Measurements from ENCODE around the gene FBLN1.

Gene FBLN1

GRCh38 chr22:45507798-45508197 lies 5.1 kb downstream of the FBLN1 start:
- in situ Hi-C loops (cut with MboI; ENCODE audit: low sequenced_read_pairs, unreplicated experiment), result no loop called here
- no peak for TF ChIP-seq CTCF (IDR thresholded peaks at IDR 0.05; ENCODE audit: borderline replicate concordance, control extremely low read depth, extremely low read depth, insufficient read depth, missing control alignments)
- DNase-seq (ENCODE audit: low spot score), result no peak

DNA sequence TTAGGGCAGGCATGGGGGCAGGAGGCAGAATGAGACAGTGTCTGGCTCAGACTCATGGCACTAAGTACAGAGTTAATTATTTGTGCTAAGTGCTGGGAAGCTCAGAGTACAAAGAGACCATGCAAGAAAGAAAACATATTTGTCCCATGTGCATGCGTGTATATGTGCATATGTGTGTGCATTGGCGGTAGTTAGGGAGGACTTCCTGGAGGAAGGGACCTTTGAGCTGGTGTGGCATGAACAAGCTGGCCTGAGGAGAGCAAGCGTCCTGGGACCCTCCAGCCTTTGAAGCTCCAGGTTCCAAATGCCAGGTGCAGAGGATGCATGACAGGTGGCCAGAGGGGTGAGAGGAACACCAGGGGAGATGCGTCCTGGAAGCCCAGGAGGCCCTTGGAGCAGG lies 6.1 kb downstream of the FBLN1 start:
- DNase-seq (ENCODE audit: low spot score), result no peak
- in situ Hi-C loops (cut with MboI; ENCODE audit: low sequenced_read_pairs, unreplicated experiment), result no loop called here
- no peak for TF ChIP-seq CTCF (IDR thresholded peaks at IDR 0.05; ENCODE audit: borderline replicate concordance, control extremely low read depth, extremely low read depth, insufficient read depth, missing control alignments)

DNA sequence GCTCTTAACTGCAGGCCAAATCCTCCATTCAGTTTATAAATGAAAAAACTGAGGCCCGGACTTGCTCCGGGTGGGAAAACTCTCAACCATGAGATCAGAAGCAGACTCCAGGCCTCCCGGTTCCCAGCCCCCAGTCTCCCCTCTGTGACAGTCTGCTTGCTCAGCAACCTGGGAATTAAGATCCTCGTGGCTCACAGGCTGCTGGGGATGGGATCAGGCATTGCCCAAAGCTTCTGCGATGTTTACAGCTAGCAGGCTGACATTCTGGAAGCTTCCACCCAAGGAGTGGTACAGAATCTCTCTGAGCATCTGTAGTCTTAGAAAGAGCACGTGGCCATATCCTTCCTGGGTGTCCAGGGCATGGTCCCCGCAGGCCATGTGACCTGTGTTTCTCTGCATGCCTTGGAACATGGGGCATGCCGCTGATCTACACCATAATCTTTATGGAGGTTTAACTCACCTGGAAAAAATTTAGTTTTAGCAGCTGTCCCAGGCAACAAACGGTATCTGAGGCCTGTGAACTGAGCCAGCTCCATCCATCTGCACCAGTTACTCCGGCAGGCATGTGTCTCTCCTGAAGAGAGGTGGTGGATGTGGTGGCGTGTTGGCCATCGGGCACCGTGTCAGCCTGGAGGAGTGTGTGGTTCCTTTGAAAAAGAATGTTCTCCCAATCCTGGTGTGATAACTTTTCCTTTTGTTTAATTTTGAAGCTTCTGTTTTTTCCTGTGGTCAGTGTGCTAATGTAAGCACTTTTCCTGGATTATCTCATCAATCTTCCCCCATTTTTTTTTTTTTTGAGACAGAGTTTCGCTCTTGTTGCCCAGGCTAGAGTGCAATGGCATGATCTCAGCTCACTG lies 7.9 kb downstream of the FBLN1 start:
- no peak for TF ChIP-seq CTCF (IDR thresholded peaks at IDR 0.05; ENCODE audit: borderline replicate concordance, control extremely low read depth, extremely low read depth, insufficient read depth, missing control alignments)
- in situ Hi-C loops (cut with MboI; ENCODE audit: low sequenced_read_pairs, unreplicated experiment), result no loop called here
- no peak for DNase-seq (ENCODE audit: low spot score)

GRCh38 chr22:45511847-45512261 lies 9.2 kb downstream of the FBLN1 start:
- DNase-seq (ENCODE audit: low spot score), result no peak
- in situ Hi-C loops (cut with MboI; ENCODE audit: low sequenced_read_pairs, unreplicated experiment), result no loop called here
- no peak for TF ChIP-seq CTCF (IDR thresholded peaks at IDR 0.05; ENCODE audit: borderline replicate concordance, control extremely low read depth, extremely low read depth, insufficient read depth, missing control alignments)

- in situ Hi-C loops (cut with MboI; ENCODE audit: low sequenced_read_pairs, unreplicated experiment), result no loop called here
Observed at GRCh38 chr22:45512363-45512762, 9.7 kb downstream of the FBLN1 start.

DNA sequence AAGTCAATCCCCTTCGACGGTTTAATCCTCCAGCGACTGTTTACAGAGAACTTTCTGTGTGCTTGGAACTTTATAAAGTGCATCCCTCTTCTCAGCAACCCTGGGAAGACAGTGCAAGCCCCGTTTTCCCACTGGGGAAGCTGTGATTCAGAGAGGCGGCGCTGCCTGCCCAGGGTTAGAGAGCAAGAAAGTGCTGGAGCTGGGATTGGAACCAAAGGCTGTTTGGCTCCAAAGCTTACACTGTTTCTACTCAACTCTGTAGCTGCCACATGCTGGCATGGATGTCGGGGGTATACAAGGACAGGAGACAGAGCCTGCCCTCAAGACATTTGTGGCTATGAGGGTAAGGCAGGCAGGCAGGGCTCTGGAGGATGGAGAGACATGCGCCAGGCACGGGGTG lies 13.0 kb downstream of the FBLN1 start:
- no peak for DNase-seq (ENCODE audit: low spot score)
- in situ Hi-C loops (cut with MboI; ENCODE audit: low sequenced_read_pairs, unreplicated experiment), result no loop called here
- no peak for TF ChIP-seq CTCF (IDR thresholded peaks at IDR 0.05; ENCODE audit: borderline replicate concordance, control extremely low read depth, extremely low read depth, insufficient read depth, missing control alignments)

More at GRCh38 chr22:45512363-45512762, 9.7 kb downstream of the FBLN1 start:
- DNase-seq (ENCODE audit: low spot score), result no peak
- no peak for TF ChIP-seq CTCF (IDR thresholded peaks at IDR 0.05; ENCODE audit: borderline replicate concordance, control extremely low read depth, extremely low read depth, insufficient read depth, missing control alignments)
